Measurements from ENCODE around the gene CRYBG3. TPM values are rescaled to one million over a fixed set of nuclear protein-coding genes. Genes with fewer than 3 reads are reported as not detected.

The CRYBG3 gene
- polyA plus RNA-seq, 1 donor from 2014 or later, result 1.3 TPM

DNA sequence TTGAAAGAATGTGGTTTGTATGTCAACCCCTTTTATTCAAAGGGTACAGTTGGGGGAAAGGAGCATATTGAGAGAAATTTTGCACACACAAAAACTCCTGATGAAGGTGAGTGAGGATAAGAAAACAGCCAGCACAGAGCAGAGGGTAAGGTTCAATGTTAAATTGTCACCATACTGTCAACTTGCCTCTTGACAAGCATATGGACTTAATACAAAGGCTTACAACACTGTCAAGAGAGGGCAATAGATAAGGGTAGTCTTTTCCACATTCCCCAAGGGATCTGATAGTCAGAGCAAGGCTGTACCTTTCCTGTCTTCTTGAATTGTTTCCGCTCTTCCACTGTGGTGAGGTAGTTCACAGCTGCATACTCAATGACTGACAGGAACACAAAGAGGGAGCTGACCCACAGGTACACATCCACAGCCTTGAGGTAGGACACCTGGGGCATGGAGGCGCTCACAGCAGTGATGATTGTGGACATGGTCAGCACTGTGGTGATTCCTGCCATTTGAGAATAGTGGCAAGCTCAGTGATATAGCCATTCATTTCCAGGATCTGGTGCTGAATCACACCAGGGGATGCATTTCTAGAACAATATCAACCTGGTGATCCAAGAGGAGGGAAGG, 170.8 kb downstream of the CRYBG3 start:
- Histone ChIP-seq H3K79me2 (replicated peaks; ENCODE audit: insufficient read depth, low read length) (no peaks in the 10 kb centered on the region), H3K36me3 (ENCODE audit: insufficient read depth, low read length) (no peaks in the 10 kb centered on the region), H3K9me3 (ENCODE audit: low read length) (no peaks in the 10 kb centered on the region), H4K20me1 (ENCODE audit: insufficient read depth) (no peaks in the 10 kb centered on the region), H3K4me3 (ENCODE audit: low read length) (no peak overlapping the region), H2AFZ (ENCODE audit: low read depth, low read length) (no peak overlapping the region), H3K27me3 (ENCODE audit: insufficient read depth, low read depth, low read length) (no peaks in the 10 kb centered on the region), H3K9ac (ENCODE audit: low read length) (no peak overlapping the region), H3K27ac (ENCODE audit: low read length) (no peak overlapping the region), H3K9me2 (ENCODE audit: insufficient read depth, low read length) (no peaks in the 10 kb centered on the region), H3K4me2 (ENCODE audit: low read length) (no peak overlapping the region), H3F3A (ENCODE audit: insufficient read depth, low read length, poor library complexity, severe bottlenecking) (no peaks in the 10 kb centered on the region)
- no peak for TF ChIP-seq EZH2 (IDR thresholded peaks at IDR 0.05; ENCODE audit: borderline replicate concordance, insufficient read depth, low read length, poor library complexity, severe bottlenecking)
- TF ChIP-seq MXI1 (conservative IDR thresholded peaks at IDR 0.05; ENCODE audit: poor library complexity, severe bottlenecking), result no peak
- no peak for TF ChIP-seq POLR2AphosphoS5 (IDR thresholded peaks at IDR 0.05)
- TF ChIP-seq, protein P1, sequence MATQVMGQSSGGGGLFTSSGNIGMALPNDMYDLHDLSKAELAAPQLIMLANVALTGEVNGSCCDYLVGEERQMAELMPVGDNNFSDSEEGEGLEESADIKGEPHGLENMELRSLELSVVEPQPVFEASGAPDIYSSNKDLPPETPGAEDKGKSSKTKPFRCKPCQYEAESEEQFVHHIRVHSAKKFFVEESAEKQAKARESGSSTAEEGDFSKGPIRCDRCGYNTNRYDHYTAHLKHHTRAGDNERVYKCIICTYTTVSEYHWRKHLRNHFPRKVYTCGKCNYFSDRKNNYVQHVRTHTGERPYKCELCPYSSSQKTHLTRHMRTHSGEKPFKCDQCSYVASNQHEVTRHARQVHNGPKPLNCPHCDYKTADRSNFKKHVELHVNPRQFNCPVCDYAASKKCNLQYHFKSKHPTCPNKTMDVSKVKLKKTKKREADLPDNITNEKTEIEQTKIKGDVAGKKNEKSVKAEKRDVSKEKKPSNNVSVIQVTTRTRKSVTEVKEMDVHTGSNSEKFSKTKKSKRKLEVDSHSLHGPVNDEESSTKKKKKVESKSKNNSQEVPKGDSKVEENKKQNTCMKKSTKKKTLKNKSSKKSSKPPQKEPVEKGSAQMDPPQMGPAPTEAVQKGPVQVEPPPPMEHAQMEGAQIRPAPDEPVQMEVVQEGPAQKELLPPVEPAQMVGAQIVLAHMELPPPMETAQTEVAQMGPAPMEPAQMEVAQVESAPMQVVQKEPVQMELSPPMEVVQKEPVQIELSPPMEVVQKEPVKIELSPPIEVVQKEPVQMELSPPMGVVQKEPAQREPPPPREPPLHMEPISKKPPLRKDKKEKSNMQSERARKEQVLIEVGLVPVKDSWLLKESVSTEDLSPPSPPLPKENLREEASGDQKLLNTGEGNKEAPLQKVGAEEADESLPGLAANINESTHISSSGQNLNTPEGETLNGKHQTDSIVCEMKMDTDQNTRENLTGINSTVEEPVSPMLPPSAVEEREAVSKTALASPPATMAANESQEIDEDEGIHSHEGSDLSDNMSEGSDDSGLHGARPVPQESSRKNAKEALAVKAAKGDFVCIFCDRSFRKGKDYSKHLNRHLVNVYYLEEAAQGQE (IDR thresholded peaks at IDR 0.05; ENCODE audit: borderline replicate concordance), result no peak
- TF ChIP-seq EP300 (conservative IDR thresholded peaks at IDR 0.05; ENCODE audit: poor library complexity, severe bottlenecking), result no peak

GRCh38 chr3:97993526-97993925, 171.7 kb downstream of the CRYBG3 start:
- no peak overlapping the region for H2AFZ ChIP-seq (ENCODE audit: low read depth, low read length)
- H3K27ac ChIP-seq (ENCODE audit: low read length), result no peak overlapping the region
- no peaks in the 10 kb centered on the region for H4K20me1 ChIP-seq (ENCODE audit: insufficient read depth)
- no peak overlapping the region for H3K4me3 ChIP-seq (ENCODE audit: low read length)
- no peaks in the 10 kb centered on the region for H3F3A ChIP-seq (ENCODE audit: insufficient read depth, low read length, poor library complexity, severe bottlenecking)
- no peaks in the 10 kb centered on the region for H3K9me2 ChIP-seq (ENCODE audit: insufficient read depth, low read length)
- TF ChIP-seq POLR2AphosphoS5 (IDR thresholded peaks at IDR 0.05) (no peak), SMC3 (conservative IDR thresholded peaks at IDR 0.05; ENCODE audit: poor library complexity) (no peak), EP300 (conservative IDR thresholded peaks at IDR 0.05; ENCODE audit: poor library complexity, severe bottlenecking) (no peak), TAF1 (IDR thresholded peaks at IDR 0.05; ENCODE audit: low read depth) (no peak), EZH2 (IDR thresholded peaks at IDR 0.05; ENCODE audit: borderline replicate concordance, insufficient read depth, low read length, poor library complexity, severe bottlenecking) (no peak)
- TF ChIP-seq, protein P1 (IDR thresholded peaks at IDR 0.05; ENCODE audit: borderline replicate concordance), result no peak
- no peaks in the 10 kb centered on the region for H3K27me3 ChIP-seq (ENCODE audit: insufficient read depth, low read depth, low read length)
- no peak overlapping the region for H3K4me2 ChIP-seq (ENCODE audit: low read length)
- no peaks in the 10 kb centered on the region for H3K36me3 ChIP-seq (ENCODE audit: insufficient read depth, low read length)
- no peaks in the 10 kb centered on the region for H3K79me2 ChIP-seq (replicated peaks; ENCODE audit: insufficient read depth, low read length)
- no peak overlapping the region for H3K9ac ChIP-seq (ENCODE audit: low read length)
- no peaks in the 10 kb centered on the region for H3K9me3 ChIP-seq (ENCODE audit: low read length)
